NCI-H1105 treated with DMSO at 0.1 percent for 48 hours (cell line): ENCODE results near the gene ANKRD33.
"Not testable (repeated sequence)": the region's sequence is repeated elsewhere in the genome, so short reads cannot be mapped to it uniquely, and the experiment has no call there.

Source experiments
- DNase-seq: peaks from one replicate; lab custom pipeline; 2025; lab: John Stamatoyannopoulos, UW

ANKRD33 gene

GRCh38 chr12:51883295-51883694 is 4.6 kb upstream of the ANKRD33 start:
- no peak for DNase-seq

- DNase-seq, result no peak
These were observed 3.8 kb upstream of the ANKRD33 start for GRCh38 chr12:51883998-51884675.

- DNase-seq, result no peak
These were observed 3.1 kb upstream of the ANKRD33 start for GRCh38 chr12:51884676-51885229.

- not testable (repeated sequence) for DNase-seq
These were observed 2.4 kb upstream of the ANKRD33 start for GRCh38 chr12:51885294-51886020.

GRCh38 chr12:51886021-51886710 is 1.7 kb upstream of the ANKRD33 start:
- DNase-seq, result no peak

GRCh38 chr12:51888316-51889215 is 663 bp downstream of the ANKRD33 start:
- no peak for DNase-seq

GRCh38 chr12:51889216-51890132 is 1.6 kb downstream of the ANKRD33 start:
- no peak for DNase-seq

- DNase-seq, result no peak
These were observed 2.2 kb downstream of the ANKRD33 start for GRCh38 chr12:51890133-51890464.

GRCh38 chr12:51890511-51891171 is 2.7 kb downstream of the ANKRD33 start:
- no peak for DNase-seq

GRCh38 chr12:51891843-51892242 is 3.9 kb downstream of the ANKRD33 start:
- no peak for DNase-seq

GRCh38 chr12:51893786-51894185 is 5.9 kb downstream of the ANKRD33 start:
- DNase-seq, result no peak

GRCh38 chr12:51895378-51896135 is 7.7 kb downstream of the ANKRD33 start:
- DNase-seq, result no peak

GRCh38 chr12:51896236-51896635 is 8.3 kb downstream of the ANKRD33 start:
- no peak for DNase-seq

GRCh38 chr12:51897181-51897580 is 9.3 kb downstream of the ANKRD33 start:
- no peak for DNase-seq

GRCh38 chr12:51898506-51898905 is 10.6 kb downstream of the ANKRD33 start:
- no peak for DNase-seq

GRCh38 chr12:51898937-51899336 is 11.0 kb downstream of the ANKRD33 start:
- DNase-seq, result no peak

GRCh38 chr12:51900323-51900889 is 12.5 kb downstream of the ANKRD33 start:
- DNase-seq, result no peak

GRCh38 chr12:51901121-51901817 is 13.4 kb downstream of the ANKRD33 start:
- no peak for DNase-seq
